Activated naive CD4-positive, alpha-beta T cell treated with anti-CD3 and anti-CD28 coated beads, Interleukin-2, amount 10 ng/mL, durations not matched to agents 7 days and 5 days (primary cell): ENCODE measurements around the gene ASGR1.
"Not testable (repeated sequence)": the region's sequence is repeated elsewhere in the genome, so short reads cannot be mapped to it uniquely, and the experiment has no call there.

ENCODE experiments used
- CTCF ChIA-PET: fragments of 350-600 bp; sonication (Branson Sonifier 250); formaldehyde crosslinking; loops from one replicate; lab custom pipeline; 2021; ENCODE audit warnings: antibody characterized with exemption; lab: Charles Lee
- DNase-seq: peaks from one replicate; pipeline ENCODE4 v3.0.0-alpha.2; 2020
- H3K27ac Mint-ChIP-seq: one replicate; pipeline ENCODE4 v1.8.0; 2021; ENCODE audit warnings: mild to moderate bottlenecking, moderate library complexity, mixed read lengths
- H3K27me3 Mint-ChIP-seq: one replicate; pipeline ENCODE4 v1.8.0; 2021; ENCODE audit warnings: mild to moderate bottlenecking, mixed read lengths
- H3K36me3 Mint-ChIP-seq: one replicate; pipeline ENCODE4 v1.8.0; 2021; ENCODE audit warnings: mixed read lengths
- H3K4me1 Mint-ChIP-seq: one replicate; pipeline ENCODE4 v1.8.0; 2021; ENCODE audit warnings: mixed read lengths
- H3K4me3 Mint-ChIP-seq: one replicate; pipeline ENCODE4 v1.8.0; 2021; ENCODE audit warnings: mild to moderate bottlenecking, moderate library complexity, mixed read lengths
- H3K9me3 Mint-ChIP-seq: one replicate; pipeline ENCODE4 v1.8.0; 2021; ENCODE audit warnings: mixed read lengths

Gene ASGR1

DNA sequence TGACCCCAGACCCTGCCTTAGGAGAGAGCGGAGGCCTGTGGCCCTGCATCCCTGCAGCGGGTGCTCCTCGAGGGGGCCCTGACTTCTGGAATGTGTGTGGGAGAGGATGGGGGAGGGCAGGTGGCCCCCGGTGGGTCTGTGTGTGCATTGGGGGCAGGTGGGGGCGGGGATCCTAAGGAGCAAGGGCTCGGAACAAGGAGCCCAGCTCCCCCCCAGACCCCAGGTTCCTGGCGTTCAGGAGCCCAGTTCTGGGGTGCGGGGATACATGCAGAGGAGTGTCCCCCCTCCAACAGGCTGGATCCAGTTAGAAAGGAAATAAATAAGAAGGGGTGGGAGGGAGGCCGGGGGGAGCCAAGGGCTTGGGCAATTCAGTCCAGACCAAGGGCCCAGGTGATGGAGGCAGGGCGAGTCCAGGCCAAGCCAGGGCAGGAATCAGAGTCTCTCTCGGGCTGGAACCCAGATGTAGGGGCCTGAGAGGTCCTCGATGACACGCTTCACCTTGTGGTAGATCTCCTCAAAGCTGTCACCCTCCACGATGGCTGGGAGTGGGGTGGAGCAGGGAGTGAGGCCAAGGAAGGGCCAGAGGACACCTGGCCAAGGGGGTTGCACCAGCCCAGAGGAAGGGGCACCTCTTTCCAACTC, 11.2 kb upstream of the ASGR1 start:
- peaks cover 7% of the 10 kb centered on the region for H3K4me1 Mint-ChIP-seq
- no peaks in the 10 kb centered on the region for H3K9me3 Mint-ChIP-seq
- H3K36me3 Mint-ChIP-seq, result no peaks in the 10 kb centered on the region
- CTCF ChIA-PET, result interaction anchor here (1.1 kb wide), 1 partner anchor 13 kb away, joined by 4 read pairs; no protein-coding TSS in a partner anchor
- peaks cover 3% of the 10 kb centered on the region for H3K27me3 Mint-ChIP-seq
- no peak overlapping the region for H3K27ac Mint-ChIP-seq
- no peak overlapping the region for H3K4me3 Mint-ChIP-seq
- DNase-seq, result peak; percentile 19

DNA sequence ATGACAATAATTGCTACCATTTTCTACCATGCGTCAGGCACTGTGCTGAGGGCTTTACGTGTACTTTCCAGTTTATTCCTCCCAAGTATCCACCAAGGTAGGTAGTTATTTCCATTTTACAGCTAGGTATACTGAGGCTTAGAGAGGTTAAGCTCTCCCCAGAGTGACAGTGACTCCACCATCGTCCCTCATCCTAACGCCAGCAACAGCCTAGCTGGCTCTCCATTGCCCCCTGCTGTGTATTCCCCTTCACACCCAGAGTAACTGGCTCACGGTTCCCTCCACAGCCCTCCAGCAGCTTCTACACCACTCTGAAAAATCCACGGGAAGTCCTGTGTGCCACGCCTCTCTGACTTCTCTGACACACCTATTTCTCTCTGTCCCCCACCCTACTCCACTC, 7.1 kb upstream of the ASGR1 start:
- DNase-seq, result peak; percentile 34
- H3K27me3 Mint-ChIP-seq, result peaks cover 9% of the 10 kb centered on the region
- H3K27ac Mint-ChIP-seq, result no peak overlapping the region
- H3K36me3 Mint-ChIP-seq, result no peaks in the 10 kb centered on the region
- no peak overlapping the region for H3K4me3 Mint-ChIP-seq
- CTCF ChIA-PET, result interaction anchor here (1.5 to 1.7 kb wide), 2 partner anchors 134 to 141 kb away, joined by 5 to 6 read pairs; no protein-coding TSS in a partner anchor
- peaks cover 7% of the 10 kb centered on the region for H3K4me1 Mint-ChIP-seq
- H3K9me3 Mint-ChIP-seq, result no peaks in the 10 kb centered on the region

DNA sequence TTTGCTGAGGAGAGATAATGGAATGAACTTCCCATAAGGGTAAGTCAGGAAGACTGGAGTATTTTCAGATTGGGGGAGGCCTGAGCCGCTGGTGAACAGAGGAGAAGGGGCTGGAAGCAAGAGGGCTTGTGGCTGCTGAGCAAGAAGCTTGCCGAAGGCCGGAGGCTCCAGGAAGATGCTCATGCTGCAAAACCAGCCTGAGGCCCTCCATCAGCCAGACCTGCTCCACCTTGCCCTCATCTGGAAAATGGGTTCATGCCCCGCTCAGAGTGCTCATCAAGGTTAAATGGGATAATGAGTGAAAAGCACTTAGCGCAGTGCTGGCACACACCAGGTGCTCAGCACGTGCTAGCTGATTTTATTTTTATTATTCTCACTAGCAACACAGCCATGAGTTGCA, 5.5 kb upstream of the ASGR1 start:
- Mint-ChIP-seq H3K36me3 (no peaks in the 10 kb centered on the region), H3K27me3 (peaks cover 9% of the 10 kb centered on the region), H3K9me3 (no peaks in the 10 kb centered on the region), H3K27ac (no peak overlapping the region), H3K4me1 (peaks cover 7% of the 10 kb centered on the region), H3K4me3 (no peak overlapping the region)
- CTCF ChIA-PET, result interaction anchor here (0.8 to 1.7 kb wide), 5 partner anchors 48 to 341 kb away, joined by 3 to 5 read pairs (median 3); no protein-coding TSS in a partner anchor
- no peak for DNase-seq

DNA sequence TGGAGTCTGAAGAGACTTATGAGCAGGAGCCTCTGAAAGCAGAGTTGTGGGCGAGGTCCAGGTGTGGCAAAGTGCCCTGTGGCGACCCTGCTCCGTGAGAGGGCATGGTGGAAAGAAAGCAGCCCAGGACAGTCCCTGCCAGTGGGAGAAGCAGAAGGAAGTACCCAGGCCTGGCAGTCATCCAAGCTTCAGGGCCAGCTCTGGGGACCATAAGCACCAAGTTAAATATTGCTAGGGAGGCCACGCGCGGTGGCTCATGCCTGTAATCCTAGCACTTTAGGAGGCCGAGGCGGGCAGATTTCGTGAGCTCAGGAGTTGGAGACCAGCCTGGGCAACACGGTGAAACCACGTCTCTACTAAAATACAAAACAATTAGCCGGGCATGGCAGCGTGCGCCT, 4.9 kb upstream of the ASGR1 start:
- peaks cover 9% of the 10 kb centered on the region for H3K27me3 Mint-ChIP-seq
- peaks cover 7% of the 10 kb centered on the region for H3K4me1 Mint-ChIP-seq
- no peak for DNase-seq
- CTCF ChIA-PET, result interaction anchor here (0.8 to 1.4 kb wide), 3 partner anchors 47 to 341 kb away, joined by 3 to 4 read pairs (median 3); no protein-coding TSS in a partner anchor
- H3K36me3 Mint-ChIP-seq, result no peaks in the 10 kb centered on the region
- no peaks in the 10 kb centered on the region for H3K9me3 Mint-ChIP-seq
- no peak overlapping the region for H3K4me3 Mint-ChIP-seq
- no peak overlapping the region for H3K27ac Mint-ChIP-seq

DNA sequence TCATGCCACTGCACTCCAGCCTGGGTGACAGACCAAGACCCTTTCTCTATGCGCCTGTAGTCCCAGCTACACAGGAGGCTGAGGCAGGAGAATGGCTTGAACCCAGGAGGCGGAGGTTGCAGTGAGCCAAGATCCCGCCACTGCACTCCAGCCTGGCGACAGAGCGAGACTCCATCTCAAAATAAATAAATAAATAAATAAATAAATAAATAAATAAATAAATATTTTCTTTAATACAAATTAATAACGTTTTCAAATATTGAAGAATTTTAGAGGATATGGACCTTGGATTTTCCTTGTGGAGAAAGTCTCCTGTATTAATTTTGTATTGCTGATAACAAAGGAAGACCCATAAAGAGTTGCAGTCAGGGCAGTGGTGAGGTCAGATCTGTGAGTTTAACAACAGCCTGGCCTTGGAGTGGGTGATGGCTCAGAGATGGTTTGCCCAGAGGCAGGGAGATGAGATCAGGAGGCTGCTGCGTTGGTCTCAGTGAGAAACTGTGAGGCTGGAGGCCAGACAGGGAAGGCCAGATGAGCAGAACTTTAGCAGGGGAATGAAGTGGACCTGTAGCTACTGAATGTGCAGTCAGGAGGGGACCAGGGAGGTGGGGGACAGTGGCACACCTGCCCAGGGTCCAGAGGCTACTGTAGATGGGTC, 4.4 kb upstream of the ASGR1 start:
- peaks cover 9% of the 10 kb centered on the region for H3K27me3 Mint-ChIP-seq
- no peaks in the 10 kb centered on the region for H3K9me3 Mint-ChIP-seq
- H3K4me1 Mint-ChIP-seq, result peaks cover 7% of the 10 kb centered on the region
- H3K27ac Mint-ChIP-seq, result no peak overlapping the region
- H3K36me3 Mint-ChIP-seq, result no peaks in the 10 kb centered on the region
- H3K4me3 Mint-ChIP-seq, result no peak overlapping the region
- CTCF ChIA-PET, result interaction anchor here (1.4 to 1.9 kb wide), 2 partner anchors 132 to 340 kb away, joined by 3 to 5 read pairs; no protein-coding TSS in a partner anchor
- DNase-seq, result no peak

DNA sequence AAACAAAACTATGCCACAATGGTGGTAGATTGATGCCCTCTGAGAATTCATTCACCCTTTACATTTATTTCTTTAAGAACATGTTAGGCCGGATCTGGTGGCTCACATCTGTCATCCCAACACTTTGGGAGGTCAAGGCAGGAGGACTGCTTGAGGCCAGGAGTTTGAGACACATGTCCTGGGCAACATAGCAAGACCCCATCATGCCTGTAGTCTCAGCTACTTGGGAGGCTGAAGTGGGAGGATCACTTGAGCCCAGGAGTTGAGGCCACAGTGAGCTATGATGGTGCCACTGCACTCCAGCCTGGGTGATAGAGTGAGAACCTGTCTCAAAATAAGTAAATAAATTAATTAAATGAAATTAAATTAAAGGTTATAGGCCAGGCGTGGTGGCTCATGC, 2.9 kb upstream of the ASGR1 start:
- not testable (repeated sequence) for H3K9me3 Mint-ChIP-seq, H3K36me3 Mint-ChIP-seq, DNase-seq, H3K27me3 Mint-ChIP-seq, H3K4me3 Mint-ChIP-seq, H3K27ac Mint-ChIP-seq
- peaks cover 19% of the 10 kb centered on the region for H3K4me1 Mint-ChIP-seq
- CTCF ChIA-PET, result interaction anchor here (1.4 to 1.9 kb wide), 2 partner anchors 130 to 136 kb away, joined by 5 read pairs; no protein-coding TSS in a partner anchor

DNA sequence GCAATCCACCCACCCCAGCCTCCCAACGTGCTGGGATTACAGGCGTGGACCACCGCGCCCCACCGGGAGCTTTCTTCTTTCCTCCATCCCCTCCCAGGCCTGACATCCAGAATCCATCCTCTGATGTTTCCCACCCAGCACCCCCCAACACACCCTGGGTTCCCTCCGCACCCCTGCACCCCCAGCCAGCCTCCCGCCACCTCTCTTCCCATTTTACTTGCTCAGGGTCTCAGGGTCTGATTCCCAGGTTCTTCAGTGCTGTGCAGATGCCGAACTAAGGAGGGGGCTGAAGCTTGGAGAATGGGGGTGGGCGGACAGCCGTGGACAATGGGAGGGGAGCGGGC, 225 bp downstream of the ASGR1 start:
- H3K27me3 Mint-ChIP-seq, result peaks cover 3% of the 10 kb centered on the region
- no peaks in the 10 kb centered on the region for H3K36me3 Mint-ChIP-seq
- no peak overlapping the region for H3K27ac Mint-ChIP-seq
- no peak for DNase-seq
- CTCF ChIA-PET, result interaction anchor here (0.6 to 2.7 kb wide), 2 partner anchors 18 to 127 kb away, joined by 3 to 24 read pairs; no protein-coding TSS in a partner anchor
- no peak overlapping the region for H3K4me3 Mint-ChIP-seq
- no peaks in the 10 kb centered on the region for H3K9me3 Mint-ChIP-seq
- peaks cover 14% of the 10 kb centered on the region for H3K4me1 Mint-ChIP-seq

DNA sequence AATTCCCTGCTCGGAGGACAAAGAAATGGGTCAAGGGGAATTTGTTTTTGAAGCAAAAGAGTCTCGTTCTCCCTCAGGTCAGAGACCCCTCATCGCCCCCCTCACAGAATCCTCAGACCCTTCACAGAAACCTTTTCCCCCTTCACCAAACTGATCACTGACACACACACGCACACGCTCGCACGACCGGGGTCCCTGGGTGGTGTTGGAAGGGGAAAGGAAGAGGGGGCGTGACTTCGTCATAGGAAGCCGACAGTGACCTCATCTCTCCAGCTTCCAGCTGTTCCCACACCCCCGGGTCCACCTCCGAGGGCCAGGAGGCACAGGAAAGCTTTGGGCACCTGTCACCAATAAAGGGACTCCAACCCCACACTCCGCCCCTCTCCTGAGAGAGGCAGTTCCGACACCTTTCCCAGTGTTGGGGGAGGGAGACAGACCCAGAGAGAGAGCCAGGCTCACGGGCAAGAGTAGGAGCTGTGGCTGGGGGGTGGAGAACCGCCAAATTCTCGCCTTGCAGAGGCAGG, 1.2 kb downstream of the ASGR1 start:
- no peaks in the 10 kb centered on the region for H3K36me3 Mint-ChIP-seq
- CTCF ChIA-PET, result interaction anchor here (1.0 to 2.7 kb wide), 13 partner anchors 10 to 132 kb away, joined by 3 to 25 read pairs (median 4); no protein-coding TSS in a partner anchor
- H3K27me3 Mint-ChIP-seq, result peaks cover 6% of the 10 kb centered on the region
- H3K27ac Mint-ChIP-seq, result no peak overlapping the region
- peak overlapping the region; percentile 34 for H3K4me3 Mint-ChIP-seq
- H3K4me1 Mint-ChIP-seq, result peaks cover 14% of the 10 kb centered on the region
- no peak for DNase-seq
- no peaks in the 10 kb centered on the region for H3K9me3 Mint-ChIP-seq

DNA sequence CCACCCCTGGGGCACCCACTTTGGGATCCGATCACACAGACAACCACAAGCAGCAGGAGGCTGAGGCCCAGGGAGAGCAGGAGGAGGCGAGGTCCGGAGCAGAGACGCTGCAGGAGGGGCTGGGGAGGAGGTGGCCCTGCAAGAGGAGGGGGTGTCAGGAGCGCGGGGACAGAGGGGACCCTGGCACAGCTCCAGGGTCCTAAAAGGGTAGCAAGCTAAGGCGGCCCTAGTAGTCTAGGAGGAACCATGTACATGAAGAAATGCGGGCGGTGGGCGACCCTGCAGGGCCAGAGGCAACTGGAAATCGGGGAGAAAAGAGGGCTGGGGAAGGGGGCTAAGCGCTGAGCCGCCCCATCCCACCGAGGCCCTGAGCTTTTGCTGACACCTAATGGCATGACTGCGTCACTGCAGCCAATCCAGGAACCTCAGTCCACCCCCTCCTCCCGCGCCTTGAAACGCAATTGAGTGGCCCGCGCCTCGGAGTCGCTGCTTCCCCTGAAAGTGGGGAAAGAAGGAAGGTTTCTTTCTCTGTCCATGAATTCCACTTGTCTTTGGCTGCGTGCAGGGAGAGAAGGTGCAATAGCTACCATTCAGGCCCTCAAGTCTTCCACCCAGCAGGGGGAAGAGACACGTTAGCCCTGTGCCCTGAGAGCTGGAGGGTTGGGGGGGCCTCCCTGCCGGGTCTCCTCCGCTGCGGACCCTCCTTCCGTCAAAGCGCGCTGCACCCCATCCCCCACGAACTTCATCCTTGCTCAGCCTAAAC, 1.8 kb downstream of the ASGR1 start:
- no peaks in the 10 kb centered on the region for H3K36me3 Mint-ChIP-seq
- peaks cover 14% of the 10 kb centered on the region for H3K4me1 Mint-ChIP-seq
- H3K27ac Mint-ChIP-seq, result no peak overlapping the region
- H3K4me3 Mint-ChIP-seq, result peak overlapping the region; percentile 34
- H3K9me3 Mint-ChIP-seq, result no peaks in the 10 kb centered on the region
- H3K27me3 Mint-ChIP-seq, result peaks cover 11% of the 10 kb centered on the region
- peak; percentile 79 for DNase-seq
- CTCF ChIA-PET, result interaction anchor here (0.9 to 2.7 kb wide), 17 partner anchors 10 to 279 kb away, joined by 3 to 25 read pairs (median 4); no protein-coding TSS in a partner anchor

DNA sequence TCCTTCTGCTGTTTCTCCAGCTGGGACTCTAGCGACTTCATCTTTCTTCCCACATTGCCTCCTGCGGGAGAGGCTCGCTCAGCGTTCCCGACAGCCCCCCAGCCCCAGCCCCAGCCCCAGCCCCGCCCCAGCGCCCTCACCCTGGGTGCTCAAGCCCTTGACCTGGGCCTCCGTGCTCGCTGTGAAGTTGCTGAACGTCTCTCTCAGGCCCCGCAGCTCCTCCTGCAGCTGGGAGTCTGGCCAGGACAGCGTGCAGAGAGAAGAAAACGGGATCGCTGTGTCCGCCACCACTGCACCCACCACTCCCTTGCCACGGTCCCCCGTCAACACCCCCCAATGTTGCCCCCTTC, 2.4 kb downstream of the ASGR1 start:
- H3K36me3 Mint-ChIP-seq, result no peaks in the 10 kb centered on the region
- no peak for DNase-seq
- H3K4me1 Mint-ChIP-seq, result peaks cover 14% of the 10 kb centered on the region
- H3K27ac Mint-ChIP-seq, result no peak overlapping the region
- CTCF ChIA-PET, result interaction anchor here (0.9 to 2.7 kb wide), 14 partner anchors 9 to 278 kb away, joined by 3 to 25 read pairs (median 4); no protein-coding TSS in a partner anchor
- no peak overlapping the region for H3K4me3 Mint-ChIP-seq
- H3K27me3 Mint-ChIP-seq, result peaks cover 11% of the 10 kb centered on the region
- no peaks in the 10 kb centered on the region for H3K9me3 Mint-ChIP-seq

DNA sequence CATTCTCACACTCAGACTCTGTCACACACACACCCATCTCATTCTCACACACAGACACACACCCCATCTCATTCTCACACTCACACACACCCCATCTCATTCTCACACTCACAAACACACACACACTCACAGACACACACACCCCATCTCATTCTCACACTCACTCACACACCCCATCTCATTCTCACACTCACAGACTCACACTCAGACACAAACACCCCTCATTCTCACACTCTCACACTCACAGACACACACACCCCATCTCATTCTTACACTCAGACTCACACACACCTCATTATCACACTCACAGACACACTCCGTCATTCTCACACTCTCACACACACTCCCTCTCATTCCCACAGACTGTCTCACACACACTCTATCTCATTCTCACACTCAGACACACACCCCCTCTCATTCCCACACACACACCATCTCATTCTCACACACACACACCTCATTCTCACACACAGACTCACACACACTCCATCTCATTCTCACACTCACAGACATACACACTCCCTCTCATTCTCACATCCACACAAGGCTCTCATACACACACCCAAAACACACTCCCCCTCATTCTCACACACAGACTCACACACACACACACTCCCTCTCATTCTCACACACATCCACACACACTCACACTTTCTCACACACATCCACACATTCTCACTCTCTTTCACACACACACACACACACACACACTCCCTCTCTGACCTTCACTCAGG, 2.9 kb downstream of the ASGR1 start:
- CTCF ChIA-PET, result interaction anchor here (0.9 to 2.7 kb wide), 7 partner anchors 11 to 278 kb away, joined by 3 to 25 read pairs (median 7); no protein-coding TSS in a partner anchor
- no peak for DNase-seq
- H3K27me3 Mint-ChIP-seq, result peaks cover 11% of the 10 kb centered on the region
- no peaks in the 10 kb centered on the region for H3K9me3 Mint-ChIP-seq
- H3K4me3 Mint-ChIP-seq, result no peak overlapping the region
- H3K4me1 Mint-ChIP-seq, result peaks cover 14% of the 10 kb centered on the region
- no peak overlapping the region for H3K27ac Mint-ChIP-seq
- H3K36me3 Mint-ChIP-seq, result no peaks in the 10 kb centered on the region

DNA sequence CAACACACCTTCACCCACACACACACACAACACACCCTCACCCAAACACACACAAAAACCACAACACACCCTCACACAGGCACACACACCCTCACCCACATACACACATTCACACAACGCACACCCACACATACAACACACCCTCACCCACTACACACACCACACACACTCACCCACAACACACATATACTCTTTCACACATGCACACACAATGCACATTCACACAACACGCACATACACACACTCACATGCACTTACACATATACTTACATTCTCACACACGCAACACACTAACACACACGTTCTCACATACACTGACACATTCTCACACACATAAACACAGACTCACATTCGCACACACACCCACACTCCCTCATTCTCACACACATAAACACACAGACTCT, 3.8 kb downstream of the ASGR1 start:
- Mint-ChIP-seq H3K27me3 (peaks cover 11% of the 10 kb centered on the region), H3K27ac (no peak overlapping the region), H3K36me3 (no peaks in the 10 kb centered on the region), H3K4me3 (no peak overlapping the region), H3K9me3 (no peaks in the 10 kb centered on the region), H3K4me1 (peaks cover 14% of the 10 kb centered on the region)
- no peak for DNase-seq
- CTCF ChIA-PET, result no interaction called here

DNA sequence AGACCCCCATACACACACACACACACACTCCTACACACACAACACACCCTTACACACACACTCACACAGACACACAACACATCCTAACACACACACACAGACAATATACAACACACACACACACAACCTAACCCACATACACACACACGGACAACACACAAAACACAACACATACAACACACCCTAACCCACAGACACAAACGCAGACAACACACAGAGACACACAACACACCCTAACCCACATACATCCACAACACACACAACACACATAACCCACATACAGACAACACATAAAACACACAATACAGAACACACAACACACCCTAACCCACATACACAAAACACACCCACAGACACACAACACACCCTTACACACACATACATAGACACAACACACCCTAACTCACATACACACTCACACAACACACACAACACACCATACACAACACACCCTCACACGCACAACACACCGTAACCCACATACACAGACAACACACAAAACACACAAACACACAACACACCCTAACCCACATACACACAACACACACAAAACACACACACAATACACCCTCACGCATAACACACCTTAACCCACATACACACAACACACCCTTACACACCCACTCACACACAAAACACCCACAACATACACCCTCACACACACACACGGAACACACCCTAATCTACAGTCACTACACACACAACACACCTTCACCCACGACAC, 4.4 kb downstream of the ASGR1 start:
- Mint-ChIP-seq H3K27ac (no peak overlapping the region), H3K36me3 (no peaks in the 10 kb centered on the region)
- CTCF ChIA-PET, result interaction anchor here (1.1 kb wide), 1 partner anchor 34 kb away, joined by 3 read pairs; no protein-coding TSS in a partner anchor

More for the DNA sequence above, 4.4 kb downstream of the ASGR1 start:
- Mint-ChIP-seq H3K27me3 (peaks cover 14% of the 10 kb centered on the region), H3K9me3 (no peaks in the 10 kb centered on the region), H3K4me3 (no peak overlapping the region), H3K4me1 (peaks cover 14% of the 10 kb centered on the region)
- no peak for DNase-seq
